GM19193 (cell line): ENCODE data around the gene DST.

Experiments used
- POLR2A ChIP-seq: IDR thresholded peaks from 4 replicates; pipeline ENCODE4 v1.6.1; 2011; ENCODE audit not compliant: insufficient read depth, insufficient read length; ENCODE audit errors: extremely low read depth

Gene DST

GRCh38 chr6:56541741-56542360 lies 100.8 kb downstream of the DST start:
- TF ChIP-seq POLR2A = no peak

- no peak for TF ChIP-seq POLR2A
These were observed 101.6 kb downstream of the DST start for GRCh38 chr6:56541030-56541600.

GRCh38 chr6:56540232-56541029 lies 102.3 kb downstream of the DST start:
- no peak for TF ChIP-seq POLR2A

- TF ChIP-seq POLR2A = no peak
These were observed 103.1 kb downstream of the DST start for GRCh38 chr6:56539527-56540105.

GRCh38 chr6:56538851-56539250 lies 103.8 kb downstream of the DST start:
- TF ChIP-seq POLR2A = no peak

GRCh38 chr6:56537223-56537770 lies 105.4 kb downstream of the DST start:
- TF ChIP-seq POLR2A = no peak

GRCh38 chr6:56536536-56536935 lies 106.2 kb downstream of the DST start:
- TF ChIP-seq POLR2A = no peak

GRCh38 chr6:56535626-56536025 lies 107.1 kb downstream of the DST start:
- TF ChIP-seq POLR2A = no peak

GRCh38 chr6:56534680-56535419 lies 107.8 kb downstream of the DST start:
- no peak for TF ChIP-seq POLR2A

GRCh38 chr6:56532766-56533551 lies 109.7 kb downstream of the DST start:
- TF ChIP-seq POLR2A = no peak

GRCh38 chr6:56531839-56532595 lies 110.7 kb downstream of the DST start:
- no peak for TF ChIP-seq POLR2A

- no peak for TF ChIP-seq POLR2A
These were observed 113.0 kb downstream of the DST start for GRCh38 chr6:56529594-56530191.

GRCh38 chr6:56528412-56528841 lies 114.3 kb downstream of the DST start:
- no peak for TF ChIP-seq POLR2A
